CD4-positive, CD25-positive, alpha-beta regulatory T cell (primary cell): ENCODE results near the gene ERBB4. TPM values are rescaled to one million over a fixed set of nuclear protein-coding genes. Genes with fewer than 3 reads are reported as not detected.

Experiments used
- ATAC-seq, 2 donors: fragments of 150-1000 bp; cut with Tn5 transposase; one replicate each; pipeline ENCODE4 v1.10.0; 2021; ENCODE audit warnings: low read depth in 2 of 2, moderate number of reproducible peaks in 2 of 2, moderate library complexity in 1 of 2
- DNase-seq, 3 donors: peaks; one replicate each; pipeline versions ENCODE4 v3.0.0 to v3.0.0-alpha.2; 2012 to 2022; ENCODE audit warnings: mixed read lengths in 1 of 3
- H3K27ac ChIP-seq: one replicate; pipeline ENCODE4 v1.7.0; 2013; ENCODE audit warnings: mild to moderate bottlenecking, low read length; ENCODE audit not compliant: insufficient read depth, poor library complexity, severe bottlenecking
- H3K27me3 ChIP-seq: one replicate; pipeline ENCODE4 v1.7.0; 2013; ENCODE audit warnings: low read length; ENCODE audit not compliant: control insufficient read depth, insufficient read depth
- H3K36me3 ChIP-seq: one replicate; pipeline ENCODE4 v1.7.0; 2013; ENCODE audit warnings: mild to moderate bottlenecking, low read length, moderate library complexity; ENCODE audit not compliant: control insufficient read depth, insufficient read depth
- H3K4me1 ChIP-seq: 2 replicates; pipeline ENCODE4 v1.7.0; 2013; ENCODE audit warnings: mild to moderate bottlenecking, low read length; ENCODE audit not compliant: insufficient read depth, control insufficient read depth, poor library complexity, severe bottlenecking
- H3K4me3 ChIP-seq: one replicate; pipeline ENCODE4 v1.7.0; 2013; ENCODE audit warnings: low read depth, mild to moderate bottlenecking, low read length, moderate library complexity
- H3K9me3 ChIP-seq, 2 experiments: 1 replicate in 1 of 2; 2 replicates in 1 of 2; pipeline ENCODE4 v1.7.0; 2013; ENCODE audit warnings: low read length in 2 of 2, mild to moderate bottlenecking in 1 of 2, moderate library complexity in 1 of 2; ENCODE audit not compliant: control insufficient read depth in 2 of 2
- H3K27ac Mint-ChIP-seq, 3 donors: one replicate each; pipeline ENCODE4 v1.8.0; 2020 to 2022; ENCODE audit warnings: mild to moderate bottlenecking in 3 of 3, mixed read lengths in 3 of 3, moderate library complexity in 2 of 3
- H3K27me3 Mint-ChIP-seq: one replicate; pipeline ENCODE4 v1.8.0; 2022; ENCODE audit warnings: mild to moderate bottlenecking, mixed read lengths
- H3K36me3 Mint-ChIP-seq: one replicate; pipeline ENCODE4 v1.8.0; 2020; ENCODE audit warnings: mixed read lengths
- H3K4me1 Mint-ChIP-seq, 4 donors: one replicate each; pipeline ENCODE4 v1.8.0; 2020 to 2022; ENCODE audit warnings: mixed read lengths in 4 of 4, mild to moderate bottlenecking in 1 of 4
- H3K4me3 Mint-ChIP-seq, 4 donors: one replicate each; pipeline ENCODE4 v1.8.0; 2020 to 2022; ENCODE audit warnings: mild to moderate bottlenecking in 4 of 4, mixed read lengths in 4 of 4, moderate library complexity in 3 of 4
- H3K9me3 Mint-ChIP-seq, 7 donors: one replicate each; pipeline ENCODE4 v1.8.0; 2020 to 2022; ENCODE audit warnings: mixed read lengths in 7 of 7, mild to moderate bottlenecking in 3 of 7, moderate library complexity in 2 of 7
- polyA plus RNA-seq, 4 donors: library from polyadenylated mRNA; unstranded; fragments of 300-500 nt; fragmentation: Illumina TruSeq; gene quantifications; one replicate each; pipeline ENCODE4 v1.2.3, GENCODE V29; 2021
- total RNA-seq: library from RNA; stranded (reverse); gene quantifications from one replicate; pipeline ENCODE4 v1.2.3, GENCODE V29; 2022

Gene ERBB4
- total and polyA plus RNA-seq, 5 donors from 2014 or later = not detected

- DNase-seq (no peak), ATAC-seq (no peak)
- no peak overlapping the region for H3K4me3 ChIP-seq
- H3K4me1 ChIP-seq = no peaks in the 10 kb centered on the region
- Mint-ChIP-seq H3K36me3 (no peaks in the 10 kb centered on the region), H3K9me3 (peaks cover 0 to 9% (median 0%) of the 10 kb centered on the region in 7 donors), H3K4me3 (no peak overlapping the region), H3K4me1 (no peaks in the 10 kb centered on the region), H3K27me3 (peaks cover 4% of the 10 kb centered on the region), H3K27ac (no peak overlapping the region)
- H3K36me3 ChIP-seq = no peaks in the 10 kb centered on the region
- no peaks in the 10 kb centered on the region for H3K9me3 ChIP-seq
- no peak overlapping the region for H3K27ac ChIP-seq
- H3K27me3 ChIP-seq = no peaks in the 10 kb centered on the region
Observed at GRCh38 chr2:211755187-211755586, 783.4 kb downstream of the ERBB4 start.

- ATAC-seq = no peak
- no peak overlapping the region for H3K4me3 Mint-ChIP-seq
- Histone ChIP-seq H3K4me3 (no peak overlapping the region), H3K4me1 (no peaks in the 10 kb centered on the region), H3K27ac (no peak overlapping the region), H3K36me3 (no peaks in the 10 kb centered on the region), H3K27me3 (no peaks in the 10 kb centered on the region), H3K9me3 (no peaks in the 10 kb centered on the region)
- H3K9me3 Mint-ChIP-seq = peaks cover 0 to 5% (median 0%) of the 10 kb centered on the region in 7 donors
- H3K36me3 Mint-ChIP-seq = no peaks in the 10 kb centered on the region
- no peak overlapping the region for H3K27ac Mint-ChIP-seq
- no peaks in the 10 kb centered on the region for H3K4me1 Mint-ChIP-seq
- no peak for DNase-seq
- H3K27me3 Mint-ChIP-seq = peaks cover 4% of the 10 kb centered on the region
Observed at GRCh38 chr2:211751848-211752247, 786.8 kb downstream of the ERBB4 start.

- Histone ChIP-seq H3K27ac (no peak overlapping the region), H3K9me3 (no peaks in the 10 kb centered on the region), H3K36me3 (no peaks in the 10 kb centered on the region), H3K27me3 (no peaks in the 10 kb centered on the region), H3K4me1 (no peaks in the 10 kb centered on the region), H3K4me3 (no peak overlapping the region)
- no peaks in the 10 kb centered on the region for H3K27me3 Mint-ChIP-seq
- H3K9me3 Mint-ChIP-seq = peaks cover 0 to 2% (median 0%) of the 10 kb centered on the region in 7 donors
- no peaks in the 10 kb centered on the region for H3K4me1 Mint-ChIP-seq
- H3K4me3 Mint-ChIP-seq = no peak overlapping the region
- ATAC-seq = no peak
- DNase-seq = no peak
- no peak overlapping the region for H3K27ac Mint-ChIP-seq
- H3K36me3 Mint-ChIP-seq = no peaks in the 10 kb centered on the region
Observed at GRCh38 chr2:211748339-211748738, 790.3 kb downstream of the ERBB4 start.

GRCh38 chr2:211745295-211746097 is 793.1 kb downstream of the ERBB4 start:
- peaks cover 0 to 2% (median 0%) of the 10 kb centered on the region in 7 donors for H3K9me3 Mint-ChIP-seq
- no peaks in the 10 kb centered on the region for H3K4me1 Mint-ChIP-seq
- H3K4me3 Mint-ChIP-seq = no peak overlapping the region
- DNase-seq (peak in 1 of 3 donors; percentile 39), ATAC-seq (no peak)
- H3K36me3 Mint-ChIP-seq = no peaks in the 10 kb centered on the region
- Histone ChIP-seq H3K4me3 (no peak overlapping the region), H3K4me1 (no peaks in the 10 kb centered on the region), H3K27me3 (no peaks in the 10 kb centered on the region), H3K27ac (no peak overlapping the region), H3K9me3 (no peaks in the 10 kb centered on the region), H3K36me3 (no peaks in the 10 kb centered on the region)
- no peaks in the 10 kb centered on the region for H3K27me3 Mint-ChIP-seq
- H3K27ac Mint-ChIP-seq = no peak overlapping the region

- Histone ChIP-seq H3K27me3 (no peaks in the 10 kb centered on the region), H3K4me3 (no peak overlapping the region), H3K27ac (no peak overlapping the region), H3K4me1 (no peaks in the 10 kb centered on the region), H3K36me3 (no peaks in the 10 kb centered on the region), H3K9me3 (no peaks in the 10 kb centered on the region)
- ATAC-seq = no peak
- Mint-ChIP-seq H3K9me3 (peaks cover 0 to 2% (median 0%) of the 10 kb centered on the region in 7 donors), H3K4me1 (no peaks in the 10 kb centered on the region), H3K4me3 (no peak overlapping the region), H3K36me3 (no peaks in the 10 kb centered on the region), H3K27ac (no peak overlapping the region), H3K27me3 (no peaks in the 10 kb centered on the region)
- no peak for DNase-seq
Observed at GRCh38 chr2:211744379-211744778, 794.2 kb downstream of the ERBB4 start.

- no peaks in the 10 kb centered on the region for H3K4me1 ChIP-seq
- no peaks in the 10 kb centered on the region for H3K9me3 ChIP-seq
- H3K27ac Mint-ChIP-seq = peak overlapping the region in 1 of 3 donors; percentile 29
- H3K27ac ChIP-seq = no peak overlapping the region
- no peaks in the 10 kb centered on the region for H3K36me3 ChIP-seq
- no peak overlapping the region for H3K4me3 Mint-ChIP-seq
- no peaks in the 10 kb centered on the region for H3K27me3 ChIP-seq
- H3K4me1 Mint-ChIP-seq = no peaks in the 10 kb centered on the region
- H3K27me3 Mint-ChIP-seq = no peaks in the 10 kb centered on the region
- no peak overlapping the region for H3K4me3 ChIP-seq
- H3K9me3 Mint-ChIP-seq = peaks cover 0 to 1% (median 0%) of the 10 kb centered on the region in 7 donors
- DNase-seq (no peak), ATAC-seq (no peak)
- H3K36me3 Mint-ChIP-seq = no peaks in the 10 kb centered on the region
Observed at GRCh38 chr2:211741966-211742365, 796.6 kb downstream of the ERBB4 start.

GRCh38 chr2:211737282-211737681 is 801.3 kb downstream of the ERBB4 start:
- Histone ChIP-seq H3K36me3 (no peaks in the 10 kb centered on the region), H3K4me1 (no peaks in the 10 kb centered on the region), H3K9me3 (no peaks in the 10 kb centered on the region), H3K27ac (no peak overlapping the region), H3K4me3 (no peak overlapping the region), H3K27me3 (no peaks in the 10 kb centered on the region)
- DNase-seq (no peak), ATAC-seq (no peak)
- Mint-ChIP-seq H3K4me1 (no peaks in the 10 kb centered on the region), H3K9me3 (no peaks in the 10 kb centered on the region), H3K36me3 (no peaks in the 10 kb centered on the region), H3K4me3 (no peak overlapping the region), H3K27ac (no peak overlapping the region), H3K27me3 (no peaks in the 10 kb centered on the region)

GRCh38 chr2:211730215-211730614 is 808.4 kb downstream of the ERBB4 start:
- no peaks in the 10 kb centered on the region for H3K4me1 Mint-ChIP-seq
- no peak overlapping the region for H3K27ac Mint-ChIP-seq

More at GRCh38 chr2:211730215-211730614, 808.4 kb downstream of the ERBB4 start:
- DNase-seq (no peak), ATAC-seq (no peak)
- Histone ChIP-seq H3K36me3 (no peaks in the 10 kb centered on the region), H3K27me3 (no peaks in the 10 kb centered on the region), H3K4me3 (no peak overlapping the region), H3K4me1 (no peaks in the 10 kb centered on the region), H3K27ac (no peak overlapping the region), H3K9me3 (no peaks in the 10 kb centered on the region)
- peaks cover 0 to 3% (median 0%) of the 10 kb centered on the region in 7 donors for H3K9me3 Mint-ChIP-seq
- H3K4me3 Mint-ChIP-seq = no peak overlapping the region
- H3K27me3 Mint-ChIP-seq = no peaks in the 10 kb centered on the region
- no peaks in the 10 kb centered on the region for H3K36me3 Mint-ChIP-seq
